GM12874 (cell line): ENCODE results near the gene SLC35B2.

ENCODE experiments used
- TF ChIP-seq, protein P1 (sequence below): IDR thresholded peaks from 2 replicates; pipeline ENCODE4 v1.5.1; 2011; ENCODE audit warnings: low read depth, mild to moderate bottlenecking, control low read depth, low read length, moderate library complexity; ENCODE audit not compliant: insufficient read depth

The SLC35B2 gene

DNA sequence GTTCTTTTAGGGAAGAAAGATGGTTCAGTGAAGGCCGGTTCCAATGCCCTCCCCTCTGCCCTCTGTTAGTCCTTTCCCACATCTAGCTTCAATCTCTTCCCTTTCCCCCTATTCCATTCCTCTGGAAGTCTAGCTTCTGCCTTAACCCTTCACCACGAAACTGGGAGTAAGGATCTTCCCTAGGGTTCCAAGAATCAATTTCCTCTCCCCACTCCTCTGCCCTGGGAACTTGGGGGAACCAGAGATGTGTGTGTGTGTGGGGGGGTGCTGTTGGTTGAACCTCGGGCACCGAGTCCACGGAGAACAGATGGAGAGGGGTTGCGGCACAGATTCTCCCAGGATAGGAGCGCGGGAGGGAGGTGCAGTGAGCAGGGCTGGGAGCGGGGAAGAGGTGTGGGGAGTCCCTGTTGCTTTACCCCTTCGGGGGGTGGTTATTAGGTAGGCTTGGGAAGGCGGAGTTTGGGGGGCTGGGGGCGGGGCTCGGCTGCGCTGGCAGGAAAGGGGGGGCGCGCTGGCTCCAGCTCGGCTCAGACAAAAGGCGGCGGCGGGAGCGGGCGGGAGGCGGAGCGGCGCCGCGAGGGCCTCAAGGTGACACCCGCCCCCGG lies 12.7 kb upstream of the SLC35B2 start, which contains the start of gene TMEM151B:
Gene TMEM151B (plus strand): TSS at position 530 of the 605 bp plus-strand sequence. CDS start 293 bp downstream, outside the sequence.
- TF ChIP-seq, protein P1, sequence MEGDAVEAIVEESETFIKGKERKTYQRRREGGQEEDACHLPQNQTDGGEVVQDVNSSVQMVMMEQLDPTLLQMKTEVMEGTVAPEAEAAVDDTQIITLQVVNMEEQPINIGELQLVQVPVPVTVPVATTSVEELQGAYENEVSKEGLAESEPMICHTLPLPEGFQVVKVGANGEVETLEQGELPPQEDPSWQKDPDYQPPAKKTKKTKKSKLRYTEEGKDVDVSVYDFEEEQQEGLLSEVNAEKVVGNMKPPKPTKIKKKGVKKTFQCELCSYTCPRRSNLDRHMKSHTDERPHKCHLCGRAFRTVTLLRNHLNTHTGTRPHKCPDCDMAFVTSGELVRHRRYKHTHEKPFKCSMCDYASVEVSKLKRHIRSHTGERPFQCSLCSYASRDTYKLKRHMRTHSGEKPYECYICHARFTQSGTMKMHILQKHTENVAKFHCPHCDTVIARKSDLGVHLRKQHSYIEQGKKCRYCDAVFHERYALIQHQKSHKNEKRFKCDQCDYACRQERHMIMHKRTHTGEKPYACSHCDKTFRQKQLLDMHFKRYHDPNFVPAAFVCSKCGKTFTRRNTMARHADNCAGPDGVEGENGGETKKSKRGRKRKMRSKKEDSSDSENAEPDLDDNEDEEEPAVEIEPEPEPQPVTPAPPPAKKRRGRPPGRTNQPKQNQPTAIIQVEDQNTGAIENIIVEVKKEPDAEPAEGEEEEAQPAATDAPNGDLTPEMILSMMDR: no peak

DNA sequence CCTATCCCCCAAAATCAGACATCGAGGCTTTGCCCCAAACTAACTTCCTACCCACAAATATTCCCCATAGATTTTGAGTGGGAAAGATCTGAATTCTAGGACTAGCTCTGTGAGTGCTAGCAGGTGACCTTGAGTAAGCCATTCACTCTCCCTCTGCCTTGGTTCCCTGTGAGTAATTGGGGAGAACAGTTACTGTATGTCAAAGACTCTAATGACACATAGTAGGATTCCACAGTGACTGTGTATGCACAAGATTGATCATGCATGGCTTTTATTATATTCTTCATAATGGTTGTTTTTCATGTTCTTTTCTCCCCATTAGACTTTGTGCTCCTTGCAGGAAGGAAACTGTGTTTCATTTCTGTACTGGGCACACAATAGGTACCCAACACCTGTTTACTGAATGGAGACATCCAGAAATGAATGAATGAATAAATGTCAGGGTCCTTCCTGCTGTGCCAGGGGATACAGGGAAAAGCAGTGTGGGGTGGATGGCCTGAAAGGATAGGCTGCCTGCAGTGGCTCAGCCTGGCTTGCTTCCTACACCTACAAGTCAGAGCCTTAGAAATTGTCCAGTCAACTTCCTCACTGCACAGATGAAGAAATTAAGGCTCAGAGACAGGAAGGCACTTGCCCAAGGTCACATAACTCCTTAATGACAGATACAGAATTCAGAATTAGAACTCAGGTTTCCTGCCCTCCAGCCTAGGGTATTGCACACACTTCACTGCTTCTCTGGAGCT lies 12.0 kb upstream of the SLC35B2 start:
- TF ChIP-seq, protein P1: no peak

DNA sequence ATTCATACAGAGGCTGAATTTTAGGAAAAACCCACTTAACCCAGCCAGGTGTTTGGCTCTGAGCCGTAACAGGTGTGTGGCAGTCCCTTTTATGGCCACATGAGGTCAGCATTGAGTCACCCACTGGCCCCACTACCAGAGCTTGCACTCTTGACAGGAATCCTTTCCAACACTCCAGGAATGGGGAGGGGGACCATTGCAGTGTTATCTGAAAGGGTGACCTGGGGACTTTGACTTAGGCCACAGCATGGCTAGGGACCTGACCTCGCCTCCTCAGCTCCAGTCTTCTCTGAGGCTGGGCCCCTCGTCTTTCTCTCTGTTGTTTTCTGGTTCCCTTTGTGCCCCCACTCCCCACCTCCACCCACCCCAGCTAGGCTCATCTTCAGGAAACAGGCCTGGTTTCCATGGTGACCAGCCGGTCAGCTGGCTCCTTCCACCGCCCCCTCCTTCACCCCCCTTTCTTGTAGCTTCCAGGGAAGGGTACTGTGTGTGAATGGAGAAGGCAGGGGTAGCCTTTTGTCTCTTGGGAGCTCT lies 10.8 kb upstream of the SLC35B2 start:
- TF ChIP-seq, protein P1: peak; percentile 94

DNA sequence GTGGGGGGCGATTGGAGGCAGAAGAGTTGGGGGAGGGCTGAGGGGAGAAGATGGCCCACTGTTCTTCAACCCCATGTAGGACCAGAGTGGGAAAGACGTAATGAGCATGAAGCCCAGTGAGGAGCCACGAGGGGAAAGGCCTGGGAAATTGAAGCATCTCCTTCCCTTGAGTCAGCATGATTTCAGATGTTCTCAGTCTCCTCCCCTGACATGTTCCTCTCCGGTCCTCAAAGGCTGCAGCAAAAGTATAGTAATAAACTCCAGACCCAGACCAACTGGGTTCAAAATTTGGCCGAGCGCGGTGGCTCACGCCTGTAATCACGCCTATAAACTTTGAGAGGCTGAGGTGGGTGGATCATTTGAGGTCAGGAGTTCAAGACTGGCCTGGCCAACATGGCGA lies 9.9 kb upstream of the SLC35B2 start:
- TF ChIP-seq, protein P1: no peak

DNA sequence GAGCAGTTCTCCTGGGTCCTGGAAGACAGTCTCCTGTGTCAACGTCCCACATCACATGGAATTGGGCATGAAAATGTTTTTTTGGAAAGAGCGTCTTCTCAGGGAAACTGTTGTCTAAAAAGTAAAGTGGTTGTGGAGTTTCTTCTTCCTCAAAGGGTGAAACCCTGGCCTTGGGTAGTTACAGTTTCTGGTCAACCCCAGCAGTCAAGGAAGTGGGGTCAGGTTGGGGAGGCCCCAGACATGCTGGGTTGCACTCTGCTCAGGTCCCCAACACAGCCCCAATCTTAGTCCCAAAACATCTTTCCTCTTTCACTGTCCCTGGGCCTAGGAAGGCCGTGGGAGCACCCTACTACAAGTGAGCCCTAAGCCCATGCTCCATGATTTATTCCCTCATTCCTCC lies 9.0 kb upstream of the SLC35B2 start:
- TF ChIP-seq, protein P1: no peak

DNA sequence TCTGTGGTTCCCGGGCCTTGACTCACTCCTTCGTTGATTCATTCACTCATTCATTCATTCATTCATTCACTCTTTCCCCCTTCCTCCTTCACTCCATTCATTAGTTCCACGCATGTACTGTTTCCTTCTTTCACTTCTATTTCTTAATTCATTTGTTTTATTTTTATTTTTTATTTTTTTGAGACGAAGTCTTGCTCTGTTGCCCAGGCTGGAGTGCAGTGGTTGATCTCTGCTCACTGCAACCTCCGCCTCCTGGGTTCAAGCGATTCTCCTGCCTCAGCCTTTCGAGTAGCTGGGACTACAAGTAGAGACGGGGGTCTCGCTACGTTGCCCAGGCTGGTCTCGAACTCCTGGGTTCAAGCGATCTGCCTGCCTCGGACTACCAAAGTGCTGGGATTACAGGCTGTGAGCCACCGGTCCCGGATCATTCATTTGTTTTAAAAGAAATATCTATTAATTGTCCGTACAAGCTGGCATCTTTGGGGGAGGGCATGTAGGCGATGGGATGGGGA lies 8.4 kb upstream of the SLC35B2 start:
- TF ChIP-seq, protein P1: no peak

DNA sequence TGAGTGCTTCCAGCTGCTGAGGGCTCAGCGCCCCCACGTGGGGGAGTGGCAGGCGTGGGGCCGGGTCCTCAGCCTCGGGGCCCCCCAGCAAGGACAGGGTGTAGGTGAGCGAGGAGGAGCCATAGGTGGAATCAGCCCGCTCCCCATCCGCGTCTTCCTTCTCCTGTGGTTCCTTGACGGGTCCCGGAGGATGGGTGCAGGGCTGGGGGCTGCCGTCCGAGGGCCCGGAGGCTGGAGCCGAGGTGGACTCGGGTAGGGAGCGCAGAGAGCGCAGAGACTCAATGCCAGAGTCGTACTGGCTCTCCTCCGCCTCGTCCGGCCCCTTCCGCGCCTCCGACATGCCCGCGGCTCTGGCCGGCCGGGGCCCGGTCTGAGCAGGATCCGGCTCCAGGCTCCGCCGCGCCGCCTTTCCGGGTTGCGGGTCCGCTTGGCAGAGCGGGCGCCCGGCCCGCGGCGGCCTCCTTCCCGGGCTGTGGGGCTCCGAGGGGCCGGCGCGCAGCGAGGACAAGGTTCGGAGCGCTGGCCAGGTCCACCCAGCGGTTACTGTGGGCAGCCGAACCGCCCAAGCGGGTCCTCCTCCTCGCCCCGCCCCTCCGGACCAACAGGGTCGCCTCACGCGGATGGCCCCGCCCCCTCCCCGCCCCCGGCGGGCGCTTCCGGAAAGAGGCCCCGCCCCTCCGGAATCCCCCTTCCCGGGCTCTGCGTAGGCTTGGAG lies 7.8 kb upstream of the SLC35B2 start, which contains the start of gene NFKBIE:
Gene NFKBIE (minus strand): TSS at position 545 of the 715 bp plus-strand sequence. CDS start 205 bp downstream, at position 340.
- TF ChIP-seq, protein P1: peak; percentile 59
